GM18909 (cell line): ENCODE results near the gene HSD17B2.
"Not testable (repeated sequence)": the region's sequence is repeated elsewhere in the genome, so short reads cannot be mapped to it uniquely, and the experiment has no call there.

Source experiments
- ATAC-seq: cut with Tn5 transposase; IDR thresholded peaks from one replicate; pipeline ENCODE4 v1.9.1; 2021; ENCODE audit warnings: mild to moderate bottlenecking; ENCODE audit not compliant: unreplicated experiment, poor library complexity

HSD17B2 gene

DNA sequence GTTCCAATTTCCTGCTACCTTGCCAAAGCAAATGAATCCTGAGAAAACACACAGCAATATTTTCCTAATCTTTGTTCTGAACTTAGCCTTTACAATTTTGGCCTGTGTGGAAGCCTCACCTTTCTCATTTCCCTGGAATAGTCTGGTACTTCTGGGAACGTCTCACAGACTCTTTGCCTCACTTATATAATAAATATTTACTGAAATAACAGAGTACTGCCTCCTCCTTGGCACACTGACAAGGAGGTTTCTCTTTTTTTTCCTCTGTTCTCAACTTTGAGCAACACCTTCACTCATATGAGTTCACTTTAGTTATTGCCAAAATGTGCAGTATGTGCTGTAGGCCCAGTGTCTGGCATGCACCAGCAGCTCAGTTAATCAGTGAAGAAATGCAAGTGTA is 37.3 kb downstream of the HSD17B2 start:
- no peak for ATAC-seq

DNA sequence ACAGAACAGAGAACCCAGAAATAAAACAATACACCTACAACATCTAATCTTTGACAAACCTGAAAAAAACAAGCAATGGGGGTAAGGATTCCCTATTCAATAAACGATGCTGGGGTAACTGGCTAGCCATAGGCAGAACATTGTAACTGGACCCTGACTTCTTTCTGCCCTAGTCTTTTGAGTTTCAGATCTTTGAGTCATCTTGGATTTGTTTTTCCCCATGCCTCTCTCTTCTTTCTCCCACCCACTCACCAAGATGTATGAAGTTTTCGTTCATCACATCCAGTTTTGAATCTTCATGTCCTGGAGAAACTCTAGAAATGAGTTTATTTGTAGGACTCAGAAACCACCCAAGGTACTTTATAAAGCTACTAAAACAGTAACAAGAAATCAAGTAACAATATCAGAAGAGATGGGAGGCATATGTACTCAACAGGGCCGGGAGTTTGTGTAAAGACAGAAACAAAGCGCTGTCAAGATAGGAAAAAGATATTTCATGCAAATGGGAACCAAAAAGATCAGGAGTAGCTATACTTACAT is 39.0 kb downstream of the HSD17B2 start:
- no peak for ATAC-seq

DNA sequence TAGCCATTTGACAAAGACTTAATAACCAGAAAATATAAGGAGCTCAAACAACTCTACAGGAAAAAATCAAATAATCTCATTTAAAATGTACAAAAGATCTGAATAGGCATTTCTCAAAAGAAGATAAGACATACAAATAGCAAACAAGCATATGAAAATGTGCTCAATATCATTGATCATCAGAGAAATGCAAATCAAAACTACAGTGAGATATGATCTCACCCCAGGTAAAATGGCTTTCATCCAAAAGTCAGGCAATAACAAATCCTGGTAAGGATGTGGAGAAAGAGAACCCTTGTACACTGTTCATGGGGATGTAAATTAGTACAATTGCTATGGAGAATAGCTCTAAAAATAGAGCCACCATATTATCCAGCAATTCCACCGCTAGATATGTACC is 43.1 kb downstream of the HSD17B2 start:
- no peak for ATAC-seq

DNA sequence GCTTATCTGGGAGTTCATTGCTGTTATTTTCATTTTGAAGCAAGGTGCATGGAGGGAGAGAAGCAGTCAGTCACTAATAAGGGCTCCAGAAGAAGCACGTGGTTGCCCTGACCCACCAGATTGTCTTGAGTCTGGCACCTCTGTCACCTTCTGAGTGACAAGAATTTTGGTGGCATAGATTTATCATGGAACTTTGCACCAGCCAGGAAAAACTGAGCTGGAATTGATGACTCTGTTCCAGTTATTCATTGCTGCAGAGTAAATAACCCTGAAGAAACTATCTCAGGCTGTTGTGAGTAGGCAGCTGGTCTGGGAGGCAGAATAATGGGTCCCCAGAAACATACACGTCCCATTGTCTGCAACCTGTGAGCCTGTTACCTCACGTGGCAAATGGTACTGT is 44.8 kb downstream of the HSD17B2 start:
- no peak for ATAC-seq

DNA sequence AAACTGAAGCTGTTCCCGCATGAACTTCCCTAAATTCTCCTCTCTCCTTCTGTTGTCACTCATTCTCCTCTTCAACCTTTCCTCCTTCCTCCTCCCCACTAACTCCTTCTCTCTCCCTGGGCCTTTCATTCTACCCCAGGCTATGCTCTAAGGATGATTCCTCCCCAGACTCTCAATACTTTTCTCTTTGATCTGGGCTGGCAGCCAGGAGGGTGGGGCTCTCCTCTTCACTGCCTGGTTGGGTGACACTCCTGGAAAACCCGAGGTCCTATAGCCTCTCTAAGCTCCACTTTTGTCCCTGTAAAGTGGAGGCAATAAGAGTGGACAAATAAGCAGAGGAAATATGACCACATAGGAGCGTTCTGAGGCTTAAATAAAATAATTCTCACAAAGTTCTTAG is 46.2 kb downstream of the HSD17B2 start:
- ATAC-seq = no peak

DNA sequence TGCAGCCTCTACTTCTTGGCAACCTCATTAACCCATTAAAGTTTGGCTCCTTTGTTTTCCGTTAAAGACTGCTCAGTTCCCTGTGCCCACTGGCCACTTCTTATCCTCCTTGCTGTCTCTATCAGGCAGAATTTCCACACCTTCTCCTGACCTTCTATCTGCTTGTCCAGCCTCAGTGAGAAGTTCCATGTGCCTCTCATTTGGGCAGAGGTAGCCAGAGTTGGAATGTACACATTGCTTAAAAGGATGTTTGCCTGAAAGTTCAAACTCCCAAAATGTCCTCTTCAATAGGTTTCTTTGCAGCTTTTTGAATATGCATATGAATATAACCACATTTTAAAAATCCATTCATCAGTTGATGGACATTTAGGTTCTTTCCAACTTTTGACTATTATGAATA is 47.0 kb downstream of the HSD17B2 start:
- no peak for ATAC-seq

DNA sequence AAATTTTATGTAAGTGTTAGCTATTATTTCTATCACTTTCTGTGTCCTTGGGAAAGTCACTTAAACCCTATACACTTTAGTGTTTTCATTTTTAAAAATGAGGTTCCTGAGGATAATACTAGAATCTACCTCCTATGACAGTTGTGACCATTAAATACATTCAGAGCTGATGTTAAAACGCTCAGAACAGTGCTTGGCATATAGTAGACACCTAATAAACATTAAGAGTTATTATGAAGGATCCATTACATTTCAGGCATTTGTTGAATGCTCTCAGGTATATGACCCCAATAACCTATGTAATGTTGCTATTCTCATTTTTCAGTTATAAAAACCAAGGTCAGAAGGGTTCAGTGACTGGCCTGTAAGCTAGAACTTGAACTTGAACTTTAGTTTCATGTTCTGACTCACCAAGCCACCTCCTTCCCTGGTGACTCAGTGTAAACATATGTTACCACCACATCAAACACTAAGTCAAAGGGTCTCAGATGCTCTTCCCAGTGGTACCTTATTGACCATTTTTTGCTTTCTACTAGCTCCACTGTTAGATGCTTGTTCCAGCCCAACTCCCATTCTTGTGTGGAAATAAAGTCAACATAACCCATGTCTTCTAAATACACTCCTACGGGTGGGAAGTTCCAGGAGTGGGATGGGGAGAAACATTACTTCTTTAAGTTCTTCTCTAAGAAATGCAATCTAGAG is 47.6 kb downstream of the HSD17B2 start:
- ATAC-seq = no peak

DNA sequence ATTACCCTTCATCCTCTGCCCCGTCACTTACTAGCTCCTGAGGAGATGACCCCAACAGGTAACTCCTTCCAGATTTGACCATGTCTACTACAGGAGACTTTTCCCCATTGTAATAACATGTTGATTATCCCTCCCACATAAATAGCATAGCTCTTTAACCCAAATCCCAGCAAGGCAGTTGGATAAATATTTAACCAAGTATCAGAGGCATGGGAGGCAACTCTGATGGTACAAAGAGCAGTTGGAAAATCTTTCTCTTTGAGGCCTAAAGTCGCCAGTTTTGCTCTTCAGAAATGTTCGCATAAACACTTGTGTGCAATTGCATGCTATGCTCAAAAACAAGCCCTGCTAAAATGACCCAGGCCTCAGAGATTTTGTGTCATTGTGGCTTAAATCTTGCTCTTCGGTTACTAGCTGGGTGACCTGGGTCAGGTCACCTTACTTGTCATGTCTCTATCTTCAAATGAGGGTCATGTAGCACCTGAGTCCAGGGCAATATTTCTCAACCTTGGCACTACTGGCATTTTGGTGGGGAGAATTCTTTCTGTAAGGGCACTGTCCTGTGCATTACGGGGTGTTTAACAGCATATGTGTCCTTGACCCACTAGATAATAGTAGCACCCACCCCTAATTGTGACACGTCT is 48.8 kb downstream of the HSD17B2 start:
- no peak for ATAC-seq

DNA sequence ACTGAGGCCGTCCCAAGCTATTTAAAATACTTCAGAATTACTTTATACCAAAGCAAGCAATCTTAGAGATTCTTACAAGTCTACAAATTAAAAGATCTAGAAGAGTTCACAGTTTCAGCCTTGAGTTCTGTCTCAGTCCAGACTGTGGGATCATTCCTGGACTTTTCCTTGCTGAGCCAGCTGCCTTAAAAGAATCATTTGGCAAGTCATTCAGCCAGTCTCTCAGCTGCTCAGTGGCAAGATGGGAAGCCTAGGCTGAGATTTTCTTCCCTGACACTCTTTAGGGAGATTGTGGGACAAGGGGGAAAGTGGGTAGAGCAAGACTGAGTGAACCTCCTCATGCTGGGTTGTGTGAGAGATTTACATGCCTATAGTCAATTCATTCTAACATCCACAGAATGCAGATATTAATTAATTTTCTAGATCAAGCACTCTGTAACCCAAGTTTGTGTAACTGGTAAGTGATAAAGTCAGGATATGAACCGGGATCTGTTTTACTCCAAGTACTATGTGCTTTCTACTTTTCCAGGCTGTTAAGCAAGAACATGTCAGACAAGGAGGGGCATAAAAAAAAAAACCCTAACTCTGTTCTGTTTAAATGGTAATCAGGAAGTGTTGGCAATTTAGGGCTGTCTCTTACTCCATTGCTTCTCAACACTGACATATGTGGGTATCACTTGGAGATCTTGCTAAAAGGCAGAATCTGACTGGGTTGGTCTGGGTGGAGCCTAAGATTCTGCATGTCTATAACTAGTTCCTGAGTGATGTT is 50.1 kb downstream of the HSD17B2 start:
- ATAC-seq = no peak

DNA sequence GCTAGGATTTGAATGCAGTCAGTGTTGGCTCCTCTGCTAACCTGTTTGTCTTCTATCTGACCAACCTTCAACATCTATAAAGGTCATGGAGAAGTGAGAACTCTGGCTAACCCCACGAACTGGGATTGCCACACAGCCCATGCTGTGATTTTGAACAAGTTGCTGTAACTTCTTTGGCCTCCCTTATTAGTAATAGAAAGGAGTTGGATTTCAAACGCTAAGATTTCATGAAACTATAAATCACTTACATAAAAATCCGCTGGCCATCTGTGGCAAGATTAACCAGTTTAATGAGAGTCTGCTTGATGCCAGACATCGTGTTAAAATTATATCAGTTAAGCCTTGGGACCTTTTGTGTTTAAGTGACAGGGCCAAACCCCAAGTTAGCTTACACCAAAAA is 53.4 kb downstream of the HSD17B2 start:
- ATAC-seq = no peak

DNA sequence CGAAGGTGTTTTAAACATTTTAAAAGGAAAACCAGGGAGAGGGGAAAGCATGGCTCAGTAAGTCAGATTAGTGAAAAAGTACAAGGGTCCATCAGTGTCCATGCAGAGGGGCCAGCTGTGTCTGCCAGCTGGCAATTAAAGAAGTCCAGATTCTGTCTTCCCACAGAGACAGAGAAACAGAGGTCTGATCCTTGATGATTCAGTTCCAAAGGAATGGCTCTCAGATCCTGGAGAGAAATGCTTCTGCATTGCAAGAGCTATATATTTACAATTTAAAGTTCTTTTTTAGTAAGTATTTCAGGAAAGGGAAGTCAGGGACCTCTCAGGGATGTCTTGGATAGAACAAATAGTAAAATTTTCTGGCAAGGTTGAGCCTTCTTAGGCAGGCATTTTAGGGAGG is 56.2 kb downstream of the HSD17B2 start:
- no peak for ATAC-seq

DNA sequence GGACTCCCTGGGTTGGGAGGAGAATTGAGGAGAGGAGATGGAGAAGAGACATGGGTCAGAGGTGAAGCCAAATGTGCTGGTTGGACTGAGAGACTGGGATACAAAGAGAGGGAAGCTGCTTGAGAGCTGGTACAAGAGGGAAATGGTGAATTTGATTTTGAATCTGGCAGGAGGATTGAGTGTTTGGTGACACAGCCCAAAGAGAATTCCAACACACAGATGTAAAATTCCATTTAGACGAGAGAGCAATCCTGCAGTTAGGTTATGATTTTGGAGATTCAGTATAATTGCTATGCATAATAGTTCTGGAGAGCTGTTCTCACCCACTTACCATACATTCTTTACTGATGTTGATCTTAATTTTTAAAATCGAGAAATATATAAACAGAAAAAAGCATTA is 57.7 kb downstream of the HSD17B2 start:
- ATAC-seq = no peak

DNA sequence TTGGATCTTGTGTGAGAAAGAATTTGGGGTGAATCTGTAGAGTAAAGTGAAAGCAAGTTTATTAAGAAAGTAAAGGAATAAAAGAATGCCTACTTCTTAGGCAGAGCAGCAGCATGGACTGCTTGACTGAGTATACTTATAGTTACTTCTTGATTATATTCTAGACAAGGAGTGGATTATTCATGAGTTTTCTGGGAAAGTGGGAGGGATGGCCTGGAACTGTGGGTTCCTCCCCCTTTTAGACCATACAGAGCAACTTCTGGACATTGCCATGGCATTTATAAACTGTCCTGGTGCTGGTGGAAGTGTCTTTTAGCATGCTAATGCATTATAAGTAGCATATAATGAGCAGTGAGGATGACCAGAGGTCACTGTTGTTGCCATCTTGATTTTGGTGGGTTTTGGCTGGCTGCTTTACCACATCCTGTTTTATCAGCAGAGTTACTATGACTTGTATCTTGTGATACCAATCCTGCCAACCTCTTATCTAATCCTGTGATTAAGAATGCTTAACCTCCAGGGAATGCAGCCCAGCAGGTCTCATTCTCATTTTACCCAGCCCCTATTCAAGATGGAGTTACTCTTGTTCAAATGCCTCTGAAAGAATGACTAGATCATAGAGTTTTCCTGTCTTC is 58.7 kb downstream of the HSD17B2 start:
- no peak for ATAC-seq

DNA sequence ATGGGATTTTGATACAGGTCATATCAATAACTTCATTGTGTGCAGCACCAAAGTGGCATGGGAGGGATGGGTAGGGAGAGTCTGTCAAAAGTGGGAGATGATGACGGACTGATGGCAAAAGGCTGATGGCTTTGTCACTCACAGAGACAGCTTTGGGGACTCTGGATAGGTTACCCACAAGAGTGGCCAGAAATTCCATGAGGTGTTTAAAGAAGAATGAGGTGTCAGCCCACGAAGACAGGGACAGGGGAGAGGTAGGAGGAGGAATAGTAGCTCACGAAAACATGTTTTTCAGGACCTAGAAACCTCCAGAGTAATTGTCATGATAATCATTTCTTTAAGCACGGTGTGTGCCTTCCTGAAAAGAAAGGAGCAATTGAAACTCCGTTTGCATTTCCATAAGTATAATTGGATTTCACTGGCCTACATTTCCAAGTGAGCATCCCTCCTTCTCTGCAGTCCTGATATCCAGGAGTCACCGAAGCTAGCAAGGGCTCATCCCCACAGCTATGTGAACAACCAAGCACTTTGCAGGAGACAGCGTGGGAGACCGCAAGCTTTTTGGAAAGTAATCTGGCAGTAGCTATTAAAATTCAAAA is 60.0 kb downstream of the HSD17B2 start:
- ATAC-seq = no peak

DNA sequence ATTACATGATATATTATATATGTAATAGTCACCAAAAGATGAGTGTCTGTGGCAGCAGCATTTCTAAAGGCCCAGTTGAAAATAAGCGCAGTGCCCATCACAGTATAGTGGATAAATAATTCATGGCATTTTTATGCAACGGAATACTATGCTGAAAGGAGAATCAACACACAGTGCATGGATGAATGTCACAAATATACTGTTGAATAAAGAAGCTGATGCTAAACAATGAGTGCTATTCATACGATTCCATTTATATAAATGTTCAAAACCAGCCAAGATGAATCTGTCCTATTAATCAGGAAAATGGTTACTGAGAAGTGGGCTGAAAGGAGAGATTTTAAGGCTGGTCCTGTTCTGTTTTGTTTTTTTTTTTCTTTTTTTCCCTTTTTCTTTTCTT is 61.6 kb downstream of the HSD17B2 start:
- ATAC-seq = no peak

DNA sequence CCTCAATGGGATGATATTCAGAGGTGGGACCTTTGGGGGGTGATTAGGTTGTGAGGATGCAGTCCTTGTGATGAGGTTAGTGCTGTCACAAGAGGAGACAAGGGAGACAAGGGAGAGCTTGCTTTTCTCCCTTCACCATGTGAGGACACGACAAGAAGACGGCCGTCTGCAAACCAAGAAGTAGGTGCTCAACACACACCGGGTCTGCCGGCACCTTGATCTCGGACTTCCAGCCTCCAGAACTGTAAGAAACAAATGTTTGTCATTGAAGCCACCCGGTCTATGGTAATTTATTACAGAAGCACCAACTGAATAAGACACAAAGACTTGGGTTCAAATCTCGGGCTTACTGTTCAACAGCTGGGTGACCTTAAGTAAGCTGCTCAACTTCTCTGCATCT is 70.1 kb downstream of the HSD17B2 start:
- no peak for ATAC-seq

DNA sequence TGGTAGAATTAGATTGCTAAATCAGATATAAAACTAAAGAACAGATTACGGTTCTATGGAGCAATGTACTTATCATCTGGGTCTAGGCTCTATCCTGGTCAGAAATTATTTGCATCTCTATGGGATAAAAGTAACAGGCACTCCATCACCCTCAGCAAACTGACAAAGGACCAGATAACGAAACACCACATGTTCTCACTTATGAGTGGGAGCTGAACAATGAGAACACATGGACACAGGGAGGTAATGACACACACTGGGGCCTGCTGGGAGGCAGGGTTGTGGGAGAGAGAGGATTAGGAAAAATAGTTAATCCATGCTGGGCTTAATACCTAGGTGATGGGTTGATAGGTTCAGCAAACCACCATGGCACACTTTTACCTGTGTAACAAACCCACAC is 73.0 kb downstream of the HSD17B2 start:
- no peak for ATAC-seq

DNA sequence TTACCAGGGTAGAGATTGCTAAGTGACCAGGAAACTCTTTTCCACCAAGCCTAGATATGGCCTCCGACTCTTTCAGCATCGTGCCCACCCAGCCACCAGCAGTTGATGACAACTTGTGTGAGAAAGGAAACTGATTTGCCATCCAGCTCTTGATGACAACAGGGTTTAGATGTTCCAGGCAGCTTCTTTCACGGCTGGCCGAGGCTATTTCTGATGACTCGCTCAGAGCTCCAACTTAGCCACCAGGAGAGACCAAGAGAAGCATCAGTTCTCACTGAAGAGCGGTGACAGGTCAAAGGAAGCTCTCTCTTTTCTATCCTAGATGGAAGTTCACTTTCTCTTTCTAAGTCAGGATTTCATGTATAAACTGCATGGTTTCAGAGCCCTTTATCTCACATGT is 73.7 kb downstream of the HSD17B2 start:
- no peak for ATAC-seq

DNA sequence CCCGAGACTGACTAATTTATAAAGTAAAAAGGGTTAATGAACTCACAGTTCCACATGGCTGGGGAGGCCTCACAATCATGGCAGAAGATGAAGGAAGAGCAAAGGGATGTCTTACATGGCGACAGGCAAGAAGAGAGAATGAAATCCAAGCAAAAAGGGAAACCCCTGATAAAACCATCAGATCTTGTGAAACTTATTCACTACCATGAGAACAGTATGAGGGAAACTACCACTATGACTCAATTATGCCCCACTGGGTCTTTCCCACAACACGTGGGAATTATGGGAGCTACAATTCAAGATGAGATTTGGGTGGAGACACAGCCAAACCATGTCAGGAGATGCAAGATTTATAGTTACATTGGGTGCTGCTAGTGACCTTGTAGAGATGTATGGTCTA is 74.2 kb downstream of the HSD17B2 start:
- ATAC-seq = not testable (repeated sequence)

DNA sequence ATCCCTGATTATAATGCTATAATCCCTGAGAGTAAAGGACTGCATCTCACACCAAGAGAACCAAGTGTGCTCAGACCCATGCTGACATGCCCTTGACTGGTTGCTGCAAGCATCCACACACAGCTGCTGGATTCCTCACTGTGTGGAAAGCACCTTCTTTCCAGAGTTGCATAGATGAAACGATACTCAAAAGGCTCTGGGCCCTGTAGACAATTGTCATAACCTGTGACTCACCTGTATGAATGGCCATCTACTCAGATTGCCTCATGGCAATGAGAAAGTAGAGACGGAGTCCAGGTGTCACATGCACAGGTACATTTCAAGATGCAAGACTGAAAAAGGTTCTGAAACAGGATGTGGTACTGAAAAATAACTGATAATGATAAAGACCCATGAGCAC is 76.9 kb downstream of the HSD17B2 start:
- ATAC-seq = no peak
